Liver (tissue), 9 donors: Measurements from ENCODE around the gene ARHGAP10. TPM values are rescaled to one million over a fixed set of nuclear protein-coding genes. Genes with fewer than 3 reads are reported as not detected.

Source experiments
- DNase-seq: peaks from one replicate; pipeline ENCODE4 v3.0.0-alpha.2; 2017; ENCODE audit warnings: low spot score
- H3K27ac ChIP-seq, 2 donors: one replicate each; pipeline ENCODE4 v1.7.0; 2013; ENCODE audit warnings: inconsistent platforms in 2 of 2, low read length in 2 of 2, control low read depth in 1 of 2, low read depth in 1 of 2, mild to moderate bottlenecking in 1 of 2
- H3K27me3 ChIP-seq, 4 donors: one replicate each; pipeline versions ENCODE4 v1.6.1 to v1.7.0; 2013; ENCODE audit warnings: low read length in 3 of 4, inconsistent platforms in 1 of 4, mild to moderate bottlenecking in 1 of 4, moderate library complexity in 1 of 4; ENCODE audit not compliant: control insufficient read depth in 4 of 4, insufficient read depth in 4 of 4
- H3K36me3 ChIP-seq, 4 donors: one replicate each; pipeline versions ENCODE4 v1.6.1 to v1.7.0; 2013; ENCODE audit warnings: low read length in 3 of 4, mild to moderate bottlenecking in 3 of 4, low read depth in 1 of 4, moderate library complexity in 1 of 4; ENCODE audit not compliant: control insufficient read depth in 4 of 4, insufficient read depth in 3 of 4
- H3K4me1 ChIP-seq, 4 donors: one replicate each; pipeline versions ENCODE4 v1.6.1 to v1.7.0; 2013; ENCODE audit warnings: low read length in 3 of 4, mild to moderate bottlenecking in 3 of 4, moderate library complexity in 1 of 4; ENCODE audit not compliant: control insufficient read depth in 4 of 4, insufficient read depth in 4 of 4
- H3K4me3 ChIP-seq, 3 donors: one replicate each; pipeline versions ENCODE4 v1.6.1 to v1.7.0; 2013; ENCODE audit warnings: low read length in 3 of 3, control low read depth in 1 of 3, low read depth in 1 of 3, mild to moderate bottlenecking in 1 of 3
- H3K9ac ChIP-seq, 2 donors: one replicate each; pipeline ENCODE4 v1.7.0; 2013; ENCODE audit warnings: low read length in 2 of 2, mild to moderate bottlenecking in 2 of 2, moderate library complexity in 2 of 2, control low read depth in 1 of 2, low read depth in 1 of 2
- H3K9me3 ChIP-seq, 4 donors: one replicate each; pipeline versions ENCODE4 v1.6.1 to v1.7.0; 2013; ENCODE audit warnings: low read length in 3 of 4; ENCODE audit not compliant: control insufficient read depth in 4 of 4
- EGR1 ChIP-seq, 2 donors: IDR thresholded peaks; 2 replicates each; pipeline ENCODE4 v1.6.1; 2016 to 2018; ENCODE audit warnings: antibody characterized with exemption in 2 of 2, low read depth in 2 of 2
- FOXA1 ChIP-seq: IDR thresholded peaks from 2 replicates; pipeline ENCODE4 v1.6.1; 2016; ENCODE audit warnings: antibody characterized with exemption
- FOXA2 ChIP-seq: IDR thresholded peaks from 2 replicates; pipeline ENCODE4 v1.6.1; 2016; ENCODE audit warnings: antibody characterized with exemption
- GABPA ChIP-seq, 2 donors: IDR thresholded peaks in 1 of 2; conservative IDR thresholded peaks in 1 of 2; 2 replicates each; pipeline ENCODE4 v1.6.1; 2016; ENCODE audit warnings: antibody characterized with exemption in 2 of 2, mild to moderate bottlenecking in 1 of 2, moderate library complexity in 1 of 2
- HNF4A ChIP-seq, 2 donors: conservative IDR thresholded peaks; 2 replicates each; pipeline ENCODE4 v1.6.1; 2016; ENCODE audit warnings: antibody characterized with exemption in 2 of 2, mild to moderate bottlenecking in 2 of 2
- HNF4G ChIP-seq: IDR thresholded peaks from 2 replicates; pipeline ENCODE4 v1.6.1; 2016; ENCODE audit warnings: antibody characterized with exemption
- NR2F2 ChIP-seq: IDR thresholded peaks from 2 replicates; pipeline ENCODE4 v1.6.1; 2016; ENCODE audit warnings: antibody characterized with exemption
- RAD21 ChIP-seq, 2 donors: IDR thresholded peaks; 2 replicates each; pipeline ENCODE4 v1.6.1; 2016; ENCODE audit warnings: antibody characterized with exemption in 2 of 2, mild to moderate bottlenecking in 2 of 2
- RXRA ChIP-seq, 2 donors: IDR thresholded peaks; 2 replicates each; pipeline ENCODE4 v1.6.1; 2017 to 2018; ENCODE audit warnings: antibody characterized with exemption in 2 of 2, mild to moderate bottlenecking in 1 of 2
- SP1 ChIP-seq: IDR thresholded peaks from 2 replicates; pipeline ENCODE4 v1.6.1; 2018; ENCODE audit warnings: antibody characterized with exemption, mild to moderate bottlenecking
- TAF1 ChIP-seq: conservative IDR thresholded peaks from 2 replicates; pipeline ENCODE4 v1.6.1; 2016; ENCODE audit warnings: antibody characterized with exemption, mild to moderate bottlenecking
- YY1 ChIP-seq: IDR thresholded peaks from 2 replicates; pipeline ENCODE4 v1.6.1; 2016; ENCODE audit warnings: antibody characterized with exemption, mild to moderate bottlenecking
- WGBS: extraction: QIAGEN DNeasy Blood & Tissue Kit; methylation state at CpG from one replicate; pipeline ENCODE4 v1.1.7; 2013; 5-methylcytosine and 5-hydroxymethylcytosine counted together
- polyA plus RNA-seq, 2 donors: library from polyadenylated mRNA; stranded (reverse) in 1 of 2; unstranded in 1 of 2; fragments of 200-250 nt in 1 of 2; fragments of >200 nt in 1 of 2; fragmentation: Nextera tagmentation in 1 of 2; extraction: Ambion mirVana in 1 of 2; gene quantifications; one replicate each; pipeline versions ENCODE4 v1.2.1 to v1.2.3, GENCODE V29; 2013 to 2015
- total RNA-seq, 2 donors: library from RNA; depleted of rRNA; stranded (reverse); fragments of >200 nt; gene quantifications; one replicate each; pipeline ENCODE4 v1.2.3, GENCODE V29; 2014
- TF ChIP-seq, protein P1 (sequence below): fragments of 150-350 bp; IDR thresholded peaks from 2 replicates; pipeline ENCODE4 v1.5.1; 2017; ENCODE audit warnings: improper control_type of control experiment, low read depth, low read length; ENCODE audit not compliant: missing input control
- TF ChIP-seq, protein P2 (sequence below): IDR thresholded peaks from 2 replicates; pipeline ENCODE4 v1.6.1; 2016; ENCODE audit warnings: antibody characterized with exemption, mild to moderate bottlenecking
- TF ChIP-seq, protein P3 (sequence below): IDR thresholded peaks from 2 replicates; pipeline ENCODE4 v1.6.1; 2016; ENCODE audit warnings: antibody characterized with exemption
- TF ChIP-seq, protein P4 (sequence below): IDR thresholded peaks from 2 replicates; pipeline ENCODE4 v1.6.1; 2016; ENCODE audit warnings: antibody characterized with exemption
- TF ChIP-seq, protein P5 (sequence below): IDR thresholded peaks from 2 replicates; pipeline ENCODE4 v1.6.1; 2016; ENCODE audit warnings: antibody characterized with exemption
- donor health status: healthy.
- donor health status: healthy.
- donor health status: healthy.
- donor health status: healthy.
- donor health status: healthy.

The ARHGAP10 gene
- total and polyA plus RNA-seq, 4 donors, result 1.5 to 13.0 (median 4.3) TPM

DNA sequence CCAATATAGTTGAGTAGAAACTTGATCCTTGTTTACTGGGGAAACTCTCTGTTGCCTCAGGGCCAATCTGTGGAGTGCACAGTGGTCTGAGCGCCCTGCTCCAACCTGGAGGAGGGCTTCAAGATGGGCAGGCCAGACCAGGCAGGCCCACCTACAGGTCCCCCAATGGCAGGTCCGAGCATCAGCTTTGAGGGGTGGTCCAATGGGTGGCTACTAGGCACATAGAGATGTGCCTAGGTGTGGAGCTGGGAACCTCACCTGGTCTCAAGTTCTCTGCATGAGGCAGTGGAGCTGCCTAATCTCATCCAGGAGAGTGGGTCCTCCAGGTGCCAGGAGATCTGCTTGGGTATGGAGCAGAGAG lies 252.9 kb downstream of the ARHGAP10 start:
- H3K4me1 ChIP-seq, result no peaks in the 10 kb centered on the region
- TF ChIP-seq NR2F2 (no peak), SP1 (no peak), HNF4A (conservative IDR thresholded peaks at IDR 0.05) (no peak), TAF1 (no peak), GABPA (IDR thresholded peaks at IDR 0.05 in 1 of 2, conservative IDR thresholded peaks at IDR 0.05 in 1 of 2) (no peak), HNF4G (no peak)
- TF ChIP-seq, protein P1, sequence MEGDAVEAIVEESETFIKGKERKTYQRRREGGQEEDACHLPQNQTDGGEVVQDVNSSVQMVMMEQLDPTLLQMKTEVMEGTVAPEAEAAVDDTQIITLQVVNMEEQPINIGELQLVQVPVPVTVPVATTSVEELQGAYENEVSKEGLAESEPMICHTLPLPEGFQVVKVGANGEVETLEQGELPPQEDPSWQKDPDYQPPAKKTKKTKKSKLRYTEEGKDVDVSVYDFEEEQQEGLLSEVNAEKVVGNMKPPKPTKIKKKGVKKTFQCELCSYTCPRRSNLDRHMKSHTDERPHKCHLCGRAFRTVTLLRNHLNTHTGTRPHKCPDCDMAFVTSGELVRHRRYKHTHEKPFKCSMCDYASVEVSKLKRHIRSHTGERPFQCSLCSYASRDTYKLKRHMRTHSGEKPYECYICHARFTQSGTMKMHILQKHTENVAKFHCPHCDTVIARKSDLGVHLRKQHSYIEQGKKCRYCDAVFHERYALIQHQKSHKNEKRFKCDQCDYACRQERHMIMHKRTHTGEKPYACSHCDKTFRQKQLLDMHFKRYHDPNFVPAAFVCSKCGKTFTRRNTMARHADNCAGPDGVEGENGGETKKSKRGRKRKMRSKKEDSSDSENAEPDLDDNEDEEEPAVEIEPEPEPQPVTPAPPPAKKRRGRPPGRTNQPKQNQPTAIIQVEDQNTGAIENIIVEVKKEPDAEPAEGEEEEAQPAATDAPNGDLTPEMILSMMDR, result no peak
- H3K36me3 ChIP-seq, result no peaks in the 10 kb centered on the region
- H3K9ac ChIP-seq, result no peak overlapping the region
- H3K27ac ChIP-seq, result no peak overlapping the region
- H3K4me3 ChIP-seq, result no peak overlapping the region
- WGBS, result 95% methylated on average over 2 of the region's 2 CpGs
- H3K9me3 ChIP-seq, result no peaks in the 10 kb centered on the region
- H3K27me3 ChIP-seq, result no peaks in the 10 kb centered on the region
- no peak for DNase-seq

DNA sequence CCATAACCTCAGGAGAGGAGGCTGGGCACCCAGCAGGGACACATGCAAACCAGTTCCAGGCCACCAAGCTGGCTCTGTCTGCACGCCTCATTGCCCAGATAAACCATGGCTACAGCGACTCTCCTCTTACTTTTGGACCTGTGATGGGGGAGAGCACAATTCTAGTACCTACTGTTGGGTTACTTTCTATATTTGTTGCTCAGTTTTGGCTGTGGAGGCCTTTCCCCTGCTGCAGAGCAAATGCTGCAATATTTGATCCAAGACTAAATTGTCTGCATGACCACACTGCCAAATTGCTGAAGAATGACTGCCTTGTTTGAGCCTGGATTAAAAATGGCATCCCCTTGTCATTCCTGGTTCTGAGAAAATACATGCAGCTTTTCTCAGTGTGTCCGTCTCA lies 253.5 kb downstream of the ARHGAP10 start:
- TF ChIP-seq HNF4G, result no peak
- no peaks in the 10 kb centered on the region for H3K9me3 ChIP-seq
- no peak overlapping the region for H3K27ac ChIP-seq
- no peak overlapping the region for H3K9ac ChIP-seq
- 97% methylated on average over 3 of the region's 3 CpGs for WGBS
- no peak overlapping the region for H3K4me3 ChIP-seq
- no peaks in the 10 kb centered on the region for H3K27me3 ChIP-seq
- DNase-seq, result no peak
- H3K4me1 ChIP-seq, result no peaks in the 10 kb centered on the region
- no peaks in the 10 kb centered on the region for H3K36me3 ChIP-seq

DNA sequence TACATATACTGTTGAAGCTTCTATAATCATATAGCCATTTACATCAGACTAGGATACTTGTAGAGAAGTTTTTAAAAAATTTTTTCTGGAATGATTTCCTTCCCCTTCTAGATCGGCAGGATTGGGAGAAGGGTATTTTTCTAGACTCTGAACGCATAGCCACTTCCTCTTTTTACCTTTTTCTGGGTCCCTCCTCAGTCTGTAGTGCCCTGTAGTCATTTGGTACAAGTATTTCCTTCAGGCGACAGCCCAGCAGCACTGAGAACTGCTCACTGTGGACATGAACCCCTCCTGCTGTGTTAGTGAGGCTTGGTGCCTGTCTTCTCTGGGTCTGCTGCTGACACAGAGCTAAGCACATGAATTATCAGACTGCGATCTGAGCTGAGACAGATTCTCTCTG lies 255.4 kb downstream of the ARHGAP10 start:
- TF ChIP-seq SP1, result no peak
- TF ChIP-seq, protein P2, sequence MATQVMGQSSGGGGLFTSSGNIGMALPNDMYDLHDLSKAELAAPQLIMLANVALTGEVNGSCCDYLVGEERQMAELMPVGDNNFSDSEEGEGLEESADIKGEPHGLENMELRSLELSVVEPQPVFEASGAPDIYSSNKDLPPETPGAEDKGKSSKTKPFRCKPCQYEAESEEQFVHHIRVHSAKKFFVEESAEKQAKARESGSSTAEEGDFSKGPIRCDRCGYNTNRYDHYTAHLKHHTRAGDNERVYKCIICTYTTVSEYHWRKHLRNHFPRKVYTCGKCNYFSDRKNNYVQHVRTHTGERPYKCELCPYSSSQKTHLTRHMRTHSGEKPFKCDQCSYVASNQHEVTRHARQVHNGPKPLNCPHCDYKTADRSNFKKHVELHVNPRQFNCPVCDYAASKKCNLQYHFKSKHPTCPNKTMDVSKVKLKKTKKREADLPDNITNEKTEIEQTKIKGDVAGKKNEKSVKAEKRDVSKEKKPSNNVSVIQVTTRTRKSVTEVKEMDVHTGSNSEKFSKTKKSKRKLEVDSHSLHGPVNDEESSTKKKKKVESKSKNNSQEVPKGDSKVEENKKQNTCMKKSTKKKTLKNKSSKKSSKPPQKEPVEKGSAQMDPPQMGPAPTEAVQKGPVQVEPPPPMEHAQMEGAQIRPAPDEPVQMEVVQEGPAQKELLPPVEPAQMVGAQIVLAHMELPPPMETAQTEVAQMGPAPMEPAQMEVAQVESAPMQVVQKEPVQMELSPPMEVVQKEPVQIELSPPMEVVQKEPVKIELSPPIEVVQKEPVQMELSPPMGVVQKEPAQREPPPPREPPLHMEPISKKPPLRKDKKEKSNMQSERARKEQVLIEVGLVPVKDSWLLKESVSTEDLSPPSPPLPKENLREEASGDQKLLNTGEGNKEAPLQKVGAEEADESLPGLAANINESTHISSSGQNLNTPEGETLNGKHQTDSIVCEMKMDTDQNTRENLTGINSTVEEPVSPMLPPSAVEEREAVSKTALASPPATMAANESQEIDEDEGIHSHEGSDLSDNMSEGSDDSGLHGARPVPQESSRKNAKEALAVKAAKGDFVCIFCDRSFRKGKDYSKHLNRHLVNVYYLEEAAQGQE, result no peak
- TF ChIP-seq FOXA1, result no peak
- no peak for TF ChIP-seq EGR1 (IDR thresholded peaks at IDR 0.05; ENCODE audit: low read depth in 2 of 2)
- TF ChIP-seq RXRA (IDR thresholded peaks at IDR 0.05), result no peak
- TF ChIP-seq, protein P3, sequence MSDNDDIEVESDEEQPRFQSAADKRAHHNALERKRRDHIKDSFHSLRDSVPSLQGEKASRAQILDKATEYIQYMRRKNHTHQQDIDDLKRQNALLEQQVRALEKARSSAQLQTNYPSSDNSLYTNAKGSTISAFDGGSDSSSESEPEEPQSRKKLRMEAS, result no peak
- TF ChIP-seq, protein P4, sequence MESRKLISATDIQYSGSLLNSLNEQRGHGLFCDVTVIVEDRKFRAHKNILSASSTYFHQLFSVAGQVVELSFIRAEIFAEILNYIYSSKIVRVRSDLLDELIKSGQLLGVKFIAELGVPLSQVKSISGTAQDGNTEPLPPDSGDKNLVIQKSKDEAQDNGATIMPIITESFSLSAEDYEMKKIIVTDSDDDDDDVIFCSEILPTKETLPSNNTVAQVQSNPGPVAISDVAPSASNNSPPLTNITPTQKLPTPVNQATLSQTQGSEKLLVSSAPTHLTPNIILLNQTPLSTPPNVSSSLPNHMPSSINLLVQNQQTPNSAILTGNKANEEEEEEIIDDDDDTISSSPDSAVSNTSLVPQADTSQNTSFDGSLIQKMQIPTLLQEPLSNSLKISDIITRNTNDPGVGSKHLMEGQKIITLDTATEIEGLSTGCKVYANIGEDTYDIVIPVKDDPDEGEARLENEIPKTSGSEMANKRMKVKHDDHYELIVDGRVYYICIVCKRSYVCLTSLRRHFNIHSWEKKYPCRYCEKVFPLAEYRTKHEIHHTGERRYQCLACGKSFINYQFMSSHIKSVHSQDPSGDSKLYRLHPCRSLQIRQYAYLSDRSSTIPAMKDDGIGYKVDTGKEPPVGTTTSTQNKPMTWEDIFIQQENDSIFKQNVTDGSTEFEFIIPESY, result no peak
- no peak for TF ChIP-seq TAF1
- TF ChIP-seq YY1, result no peak
- TF ChIP-seq FOXA2, result no peak
- TF ChIP-seq HNF4G, result no peak
- TF ChIP-seq, protein P1, result no peak
- no peak for TF ChIP-seq RAD21 (IDR thresholded peaks at IDR 0.05)
- TF ChIP-seq, protein P5, sequence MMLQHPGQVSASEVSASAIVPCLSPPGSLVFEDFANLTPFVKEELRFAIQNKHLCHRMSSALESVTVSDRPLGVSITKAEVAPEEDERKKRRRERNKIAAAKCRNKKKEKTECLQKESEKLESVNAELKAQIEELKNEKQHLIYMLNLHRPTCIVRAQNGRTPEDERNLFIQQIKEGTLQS, result no peak
- no peak for TF ChIP-seq HNF4A (conservative IDR thresholded peaks at IDR 0.05)
- Histone ChIP-seq H3K9ac (no peak overlapping the region), H3K9me3 (no peaks in the 10 kb centered on the region), H3K27ac (no peak overlapping the region), H3K27me3 (no peaks in the 10 kb centered on the region), H3K4me1 (no peaks in the 10 kb centered on the region), H3K36me3 (no peaks in the 10 kb centered on the region), H3K4me3 (no peak overlapping the region)
- no peak for DNase-seq
- 80% methylated on average over 4 of the region's 4 CpGs for WGBS
